SK-N-SH treated with all-trans-retinoic acid at 6 μM for 48 hours (cell line): ENCODE data around the gene PKNOX2.

ENCODE experiments used
- ARNTL ChIP-seq: fragments of 450-650 bp; formaldehyde crosslinking; IDR thresholded peaks from 2 replicates; pipeline ENCODE4 v1.5.0; 2020; ENCODE audit warnings: low read depth, mild to moderate bottlenecking, moderate library complexity, borderline replicate concordance
- ESRRG ChIP-seq: fragments of 250-450 bp; sonication (Bioruptor Pico); IDR thresholded peaks from 2 replicates; pipeline ENCODE4 v1.6.1; 2021; ENCODE audit warnings: mild to moderate bottlenecking
- POU6F1 ChIP-seq: fragments of 250-450 bp; sonication (Bioruptor Pico); IDR thresholded peaks from 2 replicates; pipeline ENCODE4 v1.8.0; 2021; ENCODE audit warnings: low read depth, mild to moderate bottlenecking, moderate library complexity, borderline replicate concordance
- PPARA ChIP-seq: fragments of 250-450 bp; sonication (Bioruptor Pico); IDR thresholded peaks from 2 replicates; pipeline ENCODE4 v1.5.0; 2020; ENCODE audit warnings: mild to moderate bottlenecking, borderline replicate concordance
- RARB ChIP-seq: fragments of 250-450 bp; sonication (Bioruptor Pico); IDR thresholded peaks from 2 replicates; pipeline ENCODE4 v1.8.0; 2021; ENCODE audit warnings: mild to moderate bottlenecking, moderate library complexity
- ZFP3 ChIP-seq: fragments of 250-450 bp; sonication (Bioruptor Pico); IDR thresholded peaks from 2 replicates; pipeline ENCODE4 v1.5.0; 2020; ENCODE audit warnings: mild to moderate bottlenecking, moderate library complexity
- ZFP30 ChIP-seq: fragments of 450-650 bp; formaldehyde crosslinking; IDR thresholded peaks from 2 replicates; pipeline ENCODE4 v1.5.0; 2022; ENCODE audit warnings: mild to moderate bottlenecking, moderate library complexity
- ZNF565 ChIP-seq: fragments of 450-650 bp; formaldehyde crosslinking; conservative IDR thresholded peaks from 2 replicates; pipeline ENCODE4 v1.5.0; 2020; ENCODE audit warnings: low read depth, mild to moderate bottlenecking, moderate library complexity
- ZNF8 ChIP-seq: fragments of 450-650 bp; formaldehyde crosslinking; IDR thresholded peaks from 2 replicates; pipeline ENCODE4 v1.5.0; 2020; ENCODE audit warnings: mild to moderate bottlenecking, moderate library complexity
- TF ChIP-seq, protein P1 (sequence below): fragments of 250-450 bp; sonication (Bioruptor Pico); IDR thresholded peaks from 2 replicates; pipeline ENCODE4 v1.5.0; 2020; ENCODE audit warnings: mild to moderate bottlenecking, moderate library complexity
- TF ChIP-seq, protein P2 (sequence below): fragments of 250-450 bp; sonication (Bioruptor Pico); IDR thresholded peaks from 2 replicates; pipeline ENCODE4 v1.8.0; 2020; ENCODE audit warnings: mild to moderate bottlenecking, moderate library complexity, borderline replicate concordance

DNA sequence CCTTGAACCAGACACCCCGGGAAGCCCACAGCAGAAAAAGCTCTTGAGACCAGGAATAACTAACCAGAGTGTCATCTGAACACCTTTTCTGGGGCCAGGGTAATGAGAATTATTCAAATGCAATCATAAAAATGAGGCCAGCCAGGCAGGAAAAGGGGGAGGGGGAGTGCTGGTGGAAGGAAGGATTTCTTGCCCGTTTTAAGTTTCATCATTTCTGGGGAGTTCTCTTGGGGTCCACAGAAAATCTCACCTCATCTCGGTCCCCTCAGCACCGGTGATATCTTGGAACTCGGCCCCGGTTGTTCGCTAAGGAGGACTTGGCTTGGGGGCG is 495 bp upstream of the PKNOX2 start:
- TF ChIP-seq ZNF565 (CRISPR knock-in tag) (no peak), ZFP3 (CRISPR knock-in tag) (no peak), RARB (no peak), POU6F1 (no peak), PPARA (no peak), ESRRG (no peak), ZNF8 (no peak), ZFP30 (CRISPR knock-in tag) (no peak), ARNTL (CRISPR knock-in tag) (no peak)
- TF ChIP-seq, protein P1, sequence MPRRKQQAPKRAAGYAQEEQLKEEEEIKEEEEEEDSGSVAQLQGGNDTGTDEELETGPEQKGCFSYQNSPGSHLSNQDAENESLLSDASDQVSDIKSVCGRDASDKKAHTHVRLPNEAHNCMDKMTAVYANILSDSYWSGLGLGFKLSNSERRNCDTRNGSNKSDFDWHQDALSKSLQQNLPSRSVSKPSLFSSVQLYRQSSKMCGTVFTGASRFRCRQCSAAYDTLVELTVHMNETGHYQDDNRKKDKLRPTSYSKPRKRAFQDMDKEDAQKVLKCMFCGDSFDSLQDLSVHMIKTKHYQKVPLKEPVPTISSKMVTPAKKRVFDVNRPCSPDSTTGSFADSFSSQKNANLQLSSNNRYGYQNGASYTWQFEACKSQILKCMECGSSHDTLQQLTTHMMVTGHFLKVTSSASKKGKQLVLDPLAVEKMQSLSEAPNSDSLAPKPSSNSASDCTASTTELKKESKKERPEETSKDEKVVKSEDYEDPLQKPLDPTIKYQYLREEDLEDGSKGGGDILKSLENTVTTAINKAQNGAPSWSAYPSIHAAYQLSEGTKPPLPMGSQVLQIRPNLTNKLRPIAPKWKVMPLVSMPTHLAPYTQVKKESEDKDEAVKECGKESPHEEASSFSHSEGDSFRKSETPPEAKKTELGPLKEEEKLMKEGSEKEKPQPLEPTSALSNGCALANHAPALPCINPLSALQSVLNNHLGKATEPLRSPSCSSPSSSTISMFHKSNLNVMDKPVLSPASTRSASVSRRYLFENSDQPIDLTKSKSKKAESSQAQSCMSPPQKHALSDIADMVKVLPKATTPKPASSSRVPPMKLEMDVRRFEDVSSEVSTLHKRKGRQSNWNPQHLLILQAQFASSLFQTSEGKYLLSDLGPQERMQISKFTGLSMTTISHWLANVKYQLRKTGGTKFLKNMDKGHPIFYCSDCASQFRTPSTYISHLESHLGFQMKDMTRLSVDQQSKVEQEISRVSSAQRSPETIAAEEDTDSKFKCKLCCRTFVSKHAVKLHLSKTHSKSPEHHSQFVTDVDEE (CRISPR knock-in tag), result no peak
- TF ChIP-seq, protein P2, sequence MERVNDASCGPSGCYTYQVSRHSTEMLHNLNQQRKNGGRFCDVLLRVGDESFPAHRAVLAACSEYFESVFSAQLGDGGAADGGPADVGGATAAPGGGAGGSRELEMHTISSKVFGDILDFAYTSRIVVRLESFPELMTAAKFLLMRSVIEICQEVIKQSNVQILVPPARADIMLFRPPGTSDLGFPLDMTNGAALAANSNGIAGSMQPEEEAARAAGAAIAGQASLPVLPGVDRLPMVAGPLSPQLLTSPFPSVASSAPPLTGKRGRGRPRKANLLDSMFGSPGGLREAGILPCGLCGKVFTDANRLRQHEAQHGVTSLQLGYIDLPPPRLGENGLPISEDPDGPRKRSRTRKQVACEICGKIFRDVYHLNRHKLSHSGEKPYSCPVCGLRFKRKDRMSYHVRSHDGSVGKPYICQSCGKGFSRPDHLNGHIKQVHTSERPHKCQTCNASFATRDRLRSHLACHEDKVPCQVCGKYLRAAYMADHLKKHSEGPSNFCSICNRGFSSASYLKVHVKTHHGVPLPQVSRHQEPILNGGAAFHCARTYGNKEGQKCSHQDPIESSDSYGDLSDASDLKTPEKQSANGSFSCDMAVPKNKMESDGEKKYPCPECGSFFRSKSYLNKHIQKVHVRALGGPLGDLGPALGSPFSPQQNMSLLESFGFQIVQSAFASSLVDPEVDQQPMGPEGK (CRISPR knock-in tag), result no peak
